ENCODE measurements around the gene PRDX2. TPM values are rescaled to one million over a fixed set of nuclear protein-coding genes. Genes with fewer than 3 reads are reported as not detected.

The PRDX2 gene
- total RNA-seq, 4 donors from 2014 or later, result 266 to 459 (median 327) TPM

GRCh38 chr19:12790628-12791344, 10.8 kb downstream of the PRDX2 start:
- DNase-seq (ENCODE audit: low spot score in 2 of 2), result peak in 1 of 2 donors; percentile 38
- intact Hi-C loops (cut with DNase I; ENCODE audit: low total_unique reads), result no loop called here
- WGBS, 2 donors, result 1% methylated on average over 15 to 17 of the region's 22 CpGs
- no peak for TF ChIP-seq CTCF (IDR thresholded peaks at IDR 0.05)
- TF ChIP-seq POLR2A (IDR thresholded peaks at IDR 0.05), result no peak
- H3K4me3 ChIP-seq (ENCODE audit: low read depth, poor library complexity, severe bottlenecking), result peak overlapping the region; percentile 27

GRCh38 chr19:12789904-12790619, 11.5 kb downstream of the PRDX2 start:
- intact Hi-C loops (cut with DNase I; ENCODE audit: low total_unique reads), result no loop called here
- TF ChIP-seq POLR2A (IDR thresholded peaks at IDR 0.05) (peak in 1 of 2 donors; percentile 70), CTCF (IDR thresholded peaks at IDR 0.05) (peak in 1 of 3 donors; percentile 11)

GRCh38 chr19:12789098-12789903, 12.3 kb downstream of the PRDX2 start:
- 0 to 1% methylated on average over 11 to 26 of the region's 46 CpGs for WGBS, 2 donors
- peak overlapping the region; percentile 28 for H3K4me3 ChIP-seq (ENCODE audit: low read depth, poor library complexity, severe bottlenecking)
- TF ChIP-seq POLR2A (IDR thresholded peaks at IDR 0.05) (no peak), CTCF (IDR thresholded peaks at IDR 0.05) (no peak)
- intact Hi-C loops (cut with DNase I; ENCODE audit: low total_unique reads), result no loop called here
- peak in 1 of 2 donors; percentile 49 for DNase-seq (ENCODE audit: low spot score in 2 of 2)

More at GRCh38 chr19:12789904-12790619, 11.5 kb downstream of the PRDX2 start:
- 0 to 2% methylated on average over 11 to 44 of the region's 56 CpGs for WGBS, 2 donors
- DNase-seq (ENCODE audit: low spot score in 2 of 2), result peak; percentile 94 to 99
- H3K4me3 ChIP-seq (ENCODE audit: low read depth, poor library complexity, severe bottlenecking), result peak overlapping the region; percentile 27

- intact Hi-C loops (cut with DNase I; ENCODE audit: low total_unique reads), result no loop called here
- WGBS, 2 donors, result 3% methylated on average over 7 to 9 of the region's 12 CpGs
- peak; percentile 72 to 94 for DNase-seq (ENCODE audit: low spot score in 2 of 2)
Measured at GRCh38 chr19:12788682-12789097, 12.9 kb downstream of the PRDX2 start.

More at GRCh38 chr19:12788682-12789097, 12.9 kb downstream of the PRDX2 start:
- TF ChIP-seq POLR2A (IDR thresholded peaks at IDR 0.05), result no peak
- TF ChIP-seq CTCF (IDR thresholded peaks at IDR 0.05), result no peak
- H3K4me3 ChIP-seq (ENCODE audit: low read depth, poor library complexity, severe bottlenecking), result no peak overlapping the region
